H1 (cell line): ENCODE data around the gene FCRL5. TPM values are rescaled to one million over a fixed set of nuclear protein-coding genes. Genes with fewer than 3 reads are reported as not detected.

Source experiments
- JUN ChIP-seq: IDR thresholded peaks from 2 replicates; pipeline ENCODE4 v1.6.1; 2011; ENCODE audit warnings: low read depth, mild to moderate bottlenecking, improper control_type of control experiment, low read length
- SP1 ChIP-seq: IDR thresholded peaks from 2 replicates; pipeline ENCODE4 v1.6.1; 2011; ENCODE audit warnings: low read depth, low read length
- SRF ChIP-seq: IDR thresholded peaks from 2 replicates; pipeline ENCODE4 v1.6.1; 2011; ENCODE audit warnings: mild to moderate bottlenecking, low read depth, low read length, moderate library complexity
- ZNF274 ChIP-seq: IDR thresholded peaks from 2 replicates; pipeline ENCODE4 v1.7.0; 2012; ENCODE audit warnings: low read length, borderline replicate concordance; ENCODE audit errors: extremely low read depth
- polyA plus RNA-seq, 7 experiments: library from polyadenylated mRNA; depleted of rRNA in 3 of 7; stranded (reverse) in 5 of 7; unstranded in 2 of 7; fragments of >200 nt in 5 of 7; fragments of 200-250 nt in 2 of 7; gene quantifications; 1 replicate in 5 of 7; 2 replicates in 1 of 7; 4 replicates in 1 of 7; pipeline versions ENCODE4 v1.2.1 to v1.2.3, GENCODE V29; 2011 to 2013; ENCODE audit warnings: missing spikeins in 2 of 7, mixed read lengths in 2 of 7
- total RNA-seq: library from RNA; stranded (reverse); fragmentation: NEBNext Ultra II Directional; extraction: Animal tissue kit (Norgen Biotek cat#: 25700); gene quantifications from 2 replicates; pipeline ENCODE4 v1.2.1, GENCODE V29; 2021

The FCRL5 gene
- total and polyA plus RNA-seq, 2 of the 8 experiments (the other 6 are each of a cell fraction or from before 2014, with no cell fraction given), result 1.0 to 2.6 TPM

- TF ChIP-seq SRF (no peak), JUN (no peak), ZNF274 (no peak), SP1 (no peak)
These were observed 64.8 kb downstream of the FCRL5 start (continued) for GRCh38 chr1:157487504-157487903.
